GM23338 (cell line): ENCODE results near the gene ATF4. TPM values are rescaled to one million over a fixed set of nuclear protein-coding genes. Genes with fewer than 3 reads are reported as not detected.

Experiments
- ATAC-seq: fragments of 200-7000 bp; cut with Tn5 transposase; 3 replicates; pipeline ENCODE4 v1.9.1; 2020
- DNase-seq: peaks from one replicate; pipeline ENCODE4 v3.0.0-alpha.2; 2015; ENCODE audit warnings: low spot score
- H2AFZ ChIP-seq: fragments of 200-600 bp; sonication (generic); 2 replicates; pipeline ENCODE4 v1.8.0; 2016; ENCODE audit warnings: antibody characterized with exemption, mild to moderate bottlenecking, moderate library complexity
- H3F3A ChIP-seq: fragments of 200-600 bp; sonication (generic); replicated peaks from 2 replicates; pipeline ENCODE4 v1.8.0; 2017; ENCODE audit warnings: antibody characterized with exemption, mixed run types, low read depth
- H3K27ac ChIP-seq: fragments of 200-600 bp; sonication (generic); 2 replicates; pipeline ENCODE4 v1.6.1; 2016; ENCODE audit warnings: low read depth
- H3K27me3 ChIP-seq: fragments of 200-600 bp; sonication (generic); 2 replicates; pipeline ENCODE4 v1.8.0; 2016; ENCODE audit warnings: mild to moderate bottlenecking, mixed run types, moderate library complexity; ENCODE audit not compliant: insufficient read depth
- H3K36me3 ChIP-seq: fragments of 200-600 bp; sonication (generic); 2 replicates; pipeline ENCODE4 v1.8.0; 2016; ENCODE audit warnings: mild to moderate bottlenecking; ENCODE audit not compliant: insufficient read depth
- H3K4me1 ChIP-seq: fragments of 200-600 bp; sonication (generic); 2 replicates; pipeline ENCODE4 v1.8.0; 2016; ENCODE audit warnings: mild to moderate bottlenecking, moderate library complexity; ENCODE audit not compliant: insufficient read depth
- H3K4me2 ChIP-seq: fragments of 200-600 bp; sonication (generic); 2 replicates; pipeline ENCODE4 v1.7.1; 2017; ENCODE audit warnings: mixed run types
- H3K4me3 ChIP-seq: fragments of 200-600 bp; sonication (generic); 2 replicates; pipeline ENCODE4 v1.6.1; 2016; ENCODE audit warnings: mixed run types
- H3K79me2 ChIP-seq: fragments of 200-600 bp; sonication (generic); replicated peaks from 2 replicates; pipeline ENCODE4 v1.8.0; 2017; ENCODE audit warnings: mild to moderate bottlenecking; ENCODE audit not compliant: insufficient read depth
- H3K9me2 ChIP-seq: fragments of 200-600 bp; sonication (generic); 2 replicates; pipeline ENCODE4 v1.8.0; 2017; ENCODE audit not compliant: insufficient read depth
- H4K20me1 ChIP-seq: fragments of 200-600 bp; sonication (generic); replicated peaks from 2 replicates; pipeline ENCODE4 v1.8.0; 2017; ENCODE audit warnings: mild to moderate bottlenecking; ENCODE audit not compliant: insufficient read depth
- H3K27ac Mint-ChIP-seq: 2 replicates; pipeline ENCODE4 v1.8.0; 2020; ENCODE audit warnings: inconsistent platforms, mild to moderate bottlenecking, moderate library complexity, mixed read lengths
- H3K27me3 Mint-ChIP-seq: 3 replicates; pipeline ENCODE4 v1.8.0; 2022; ENCODE audit warnings: low read depth, mild to moderate bottlenecking, moderate library complexity, mixed read lengths, inconsistent platforms; ENCODE audit not compliant: insufficient read depth, poor library complexity
- H3K36me3 Mint-ChIP-seq: 3 replicates; pipeline ENCODE4 v1.8.0; 2021; ENCODE audit warnings: low read depth, mild to moderate bottlenecking, inconsistent platforms, moderate library complexity, mixed read lengths
- H3K4me1 Mint-ChIP-seq: 3 replicates; pipeline ENCODE4 v1.8.0; 2020; ENCODE audit warnings: mild to moderate bottlenecking, inconsistent platforms, mixed read lengths
- H3K4me3 Mint-ChIP-seq: 3 replicates; pipeline ENCODE4 v1.8.0; 2021; ENCODE audit warnings: moderate library complexity, mild to moderate bottlenecking, inconsistent platforms, mixed read lengths
- H3K9me3 Mint-ChIP-seq: 3 replicates; pipeline ENCODE4 v1.8.0; 2020; ENCODE audit warnings: moderate library complexity, mild to moderate bottlenecking, inconsistent platforms, mixed read lengths
- CREB1 ChIP-seq: fragments of 250-450 bp; sonication (Bioruptor Pico); IDR thresholded peaks from 2 replicates; pipeline ENCODE4 v1.5.0; 2020; ENCODE audit warnings: low read depth, mild to moderate bottlenecking, moderate library complexity
- CTCF ChIP-seq, 2 experiments: fragments of 200-600 bp in 1 of 2; sonication (generic) in 1 of 2; conservative IDR thresholded peaks; 2 replicates each; pipeline versions ENCODE4 v1.5.1 to v1.6.1; 2016 to 2017; ENCODE audit warnings: antibody characterized with exemption in 2 of 2, low read depth in 2 of 2, mild to moderate bottlenecking in 2 of 2, moderate library complexity in 1 of 2
- EZH2 ChIP-seq: fragments of 200-600 bp; sonication (generic); IDR thresholded peaks from one replicate; pipeline ENCODE4 v1.8.0; 2017; ENCODE audit warnings: antibody characterized with exemption, mild to moderate bottlenecking, low read depth; ENCODE audit not compliant: unreplicated experiment
- JUNB ChIP-seq: IDR thresholded peaks from one replicate; pipeline ENCODE4 v1.6.1; 2016; ENCODE audit warnings: antibody characterized with exemption; ENCODE audit not compliant: unreplicated experiment
- NANOG ChIP-seq: IDR thresholded peaks from 2 replicates; pipeline ENCODE4 v1.6.1; 2016; ENCODE audit warnings: antibody characterized with exemption, borderline replicate concordance
- POLR2AphosphoS5 ChIP-seq: IDR thresholded peaks from 2 replicates; pipeline ENCODE4 v1.6.1; 2016; ENCODE audit warnings: antibody characterized with exemption, low read depth
- STAT1 ChIP-seq: IDR thresholded peaks from one replicate; pipeline ENCODE4 v1.6.1; 2016; ENCODE audit warnings: antibody characterized with exemption; ENCODE audit not compliant: unreplicated experiment
- ZNF114 ChIP-seq: fragments of 250-450 bp; sonication (Bioruptor Pico); IDR thresholded peaks from 2 replicates; pipeline ENCODE4 v1.5.0; 2020; ENCODE audit warnings: mild to moderate bottlenecking, moderate library complexity
- ZNF331 ChIP-seq: fragments of 250-450 bp; sonication (Bioruptor Pico); IDR thresholded peaks from 2 replicates; pipeline ENCODE4 v1.5.0; 2020; ENCODE audit warnings: low read depth, mild to moderate bottlenecking, moderate library complexity
- ZNF462 ChIP-seq: fragments of 250-450 bp; sonication (Bioruptor Pico); IDR thresholded peaks from 2 replicates; pipeline ENCODE4 v1.5.0; 2020; ENCODE audit warnings: mild to moderate bottlenecking, moderate library complexity
- polyA plus RNA-seq: library from polyadenylated mRNA; unstranded; fragments of >200 nt; fragmentation: Nextera tagmentation; extraction: Ambion mirVana; gene quantifications from 2 replicates; pipeline ENCODE4 v1.2.1, GENCODE V29; 2016
- total RNA-seq: library from RNA; depleted of rRNA; stranded (reverse); fragments of >200 nt; shearing (Covaris generic); gene quantifications from 2 replicates; pipeline ENCODE4 v1.2.3, GENCODE V29; 2014
- TF ChIP-seq, protein P1 (sequence below): IDR thresholded peaks from 2 replicates; pipeline ENCODE4 v1.6.1; 2016; ENCODE audit warnings: antibody characterized with exemption
- TF ChIP-seq, protein P2 (sequence below): IDR thresholded peaks from one replicate; pipeline ENCODE4 v1.6.1; 2018; ENCODE audit warnings: antibody characterized with exemption; ENCODE audit not compliant: unreplicated experiment

ATF4 gene
- total and polyA plus RNA-seq, 2 experiments from 2014 or later = 446 to 553 TPM

- Histone ChIP-seq H3K27ac (no peak overlapping the region), H2AFZ (no peak overlapping the region), H3K79me2 (no peaks in the 10 kb centered on the region), H3K27me3 (peaks cover 43% of the 10 kb centered on the region), H3K36me3 (no peaks in the 10 kb centered on the region), H3K4me1 (no peaks in the 10 kb centered on the region; the same call in 1 of the 2 replicates), H3K4me3 (no peak overlapping the region), H3F3A (peaks cover 8% of the 10 kb centered on the region; the same call in 1 of the 2 replicates), H3K4me2 (peak overlapping the region; percentile 32; the same call in 1 of the 2 replicates), H4K20me1 (peaks cover 11% of the 10 kb centered on the region; the same call in 1 of the 2 replicates), H3K9me2 (no peaks in the 10 kb centered on the region)
- Mint-ChIP-seq H3K36me3 (no peaks in the 10 kb centered on the region), H3K4me3 (no peak overlapping the region), H3K27ac (no peak overlapping the region), H3K27me3 (peaks cover 40% of the 10 kb centered on the region), H3K4me1 (peaks cover 12% of the 10 kb centered on the region), H3K9me3 (no peaks in the 10 kb centered on the region)
- DNase-seq (no peak), ATAC-seq (peak; percentile 15)
- no peak for TF ChIP-seq CREB1
- no peak for TF ChIP-seq STAT1
- TF ChIP-seq, protein P1, sequence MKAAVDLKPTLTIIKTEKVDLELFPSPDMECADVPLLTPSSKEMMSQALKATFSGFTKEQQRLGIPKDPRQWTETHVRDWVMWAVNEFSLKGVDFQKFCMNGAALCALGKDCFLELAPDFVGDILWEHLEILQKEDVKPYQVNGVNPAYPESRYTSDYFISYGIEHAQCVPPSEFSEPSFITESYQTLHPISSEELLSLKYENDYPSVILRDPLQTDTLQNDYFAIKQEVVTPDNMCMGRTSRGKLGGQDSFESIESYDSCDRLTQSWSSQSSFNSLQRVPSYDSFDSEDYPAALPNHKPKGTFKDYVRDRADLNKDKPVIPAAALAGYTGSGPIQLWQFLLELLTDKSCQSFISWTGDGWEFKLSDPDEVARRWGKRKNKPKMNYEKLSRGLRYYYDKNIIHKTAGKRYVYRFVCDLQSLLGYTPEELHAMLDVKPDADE = no peak
- TF ChIP-seq ZNF462 (CRISPR knock-in tag) = no peak
- TF ChIP-seq ZNF114 (CRISPR knock-in tag) = no peak
- TF ChIP-seq POLR2AphosphoS5 = no peak
- TF ChIP-seq CTCF (conservative IDR thresholded peaks at IDR 0.05; ENCODE audit: low read depth in 2 of 2) = no peak
- TF ChIP-seq ZNF331 (CRISPR knock-in tag) = no peak
- TF ChIP-seq EZH2 = no peak
- TF ChIP-seq NANOG = no peak
- TF ChIP-seq JUNB = no peak
- TF ChIP-seq, protein P2, sequence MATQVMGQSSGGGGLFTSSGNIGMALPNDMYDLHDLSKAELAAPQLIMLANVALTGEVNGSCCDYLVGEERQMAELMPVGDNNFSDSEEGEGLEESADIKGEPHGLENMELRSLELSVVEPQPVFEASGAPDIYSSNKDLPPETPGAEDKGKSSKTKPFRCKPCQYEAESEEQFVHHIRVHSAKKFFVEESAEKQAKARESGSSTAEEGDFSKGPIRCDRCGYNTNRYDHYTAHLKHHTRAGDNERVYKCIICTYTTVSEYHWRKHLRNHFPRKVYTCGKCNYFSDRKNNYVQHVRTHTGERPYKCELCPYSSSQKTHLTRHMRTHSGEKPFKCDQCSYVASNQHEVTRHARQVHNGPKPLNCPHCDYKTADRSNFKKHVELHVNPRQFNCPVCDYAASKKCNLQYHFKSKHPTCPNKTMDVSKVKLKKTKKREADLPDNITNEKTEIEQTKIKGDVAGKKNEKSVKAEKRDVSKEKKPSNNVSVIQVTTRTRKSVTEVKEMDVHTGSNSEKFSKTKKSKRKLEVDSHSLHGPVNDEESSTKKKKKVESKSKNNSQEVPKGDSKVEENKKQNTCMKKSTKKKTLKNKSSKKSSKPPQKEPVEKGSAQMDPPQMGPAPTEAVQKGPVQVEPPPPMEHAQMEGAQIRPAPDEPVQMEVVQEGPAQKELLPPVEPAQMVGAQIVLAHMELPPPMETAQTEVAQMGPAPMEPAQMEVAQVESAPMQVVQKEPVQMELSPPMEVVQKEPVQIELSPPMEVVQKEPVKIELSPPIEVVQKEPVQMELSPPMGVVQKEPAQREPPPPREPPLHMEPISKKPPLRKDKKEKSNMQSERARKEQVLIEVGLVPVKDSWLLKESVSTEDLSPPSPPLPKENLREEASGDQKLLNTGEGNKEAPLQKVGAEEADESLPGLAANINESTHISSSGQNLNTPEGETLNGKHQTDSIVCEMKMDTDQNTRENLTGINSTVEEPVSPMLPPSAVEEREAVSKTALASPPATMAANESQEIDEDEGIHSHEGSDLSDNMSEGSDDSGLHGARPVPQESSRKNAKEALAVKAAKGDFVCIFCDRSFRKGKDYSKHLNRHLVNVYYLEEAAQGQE = no peak
These were observed 39.8 kb downstream of the ATF4 start for GRCh38 chr22:39560127-39560526.
